B cell (primary cell): ENCODE data around the gene RDH5. TPM values are rescaled to one million over a fixed set of nuclear protein-coding genes. Genes with fewer than 3 reads are reported as not detected.

Experiments used
- ATAC-seq: fragments of 200-7000 bp; cut with Tn5 transposase; one replicate; pipeline ENCODE4 v1.10.0; 2021; ENCODE audit warnings: low read depth, mild to moderate bottlenecking, moderate number of reproducible peaks, moderate library complexity
- CTCF ChIA-PET: fragments of 350-600 bp; sonication (Branson Sonifier 250); formaldehyde crosslinking; loops from one replicate; lab custom pipeline; 2021; ENCODE audit warnings: antibody characterized with exemption, inconsistent platforms; lab: Charles Lee
- POLR2A ChIA-PET: fragments of 350-600 bp; sonication (Branson Sonifier 250); formaldehyde crosslinking; loops from one replicate; lab custom pipeline; 2021; ENCODE audit warnings: antibody characterized with exemption; lab: Charles Lee
- DNase-seq: peaks from one replicate; pipeline ENCODE4 v3.0.0; 2013
- H2AFZ ChIP-seq: 2 replicates; pipeline ENCODE4 v1.6.1; 2012; ENCODE audit warnings: mild to moderate bottlenecking, low read depth, low read length; ENCODE audit not compliant: insufficient read depth, poor library complexity, severe bottlenecking
- H3K27ac ChIP-seq, 2 donors: 1 replicate in 1 of 2; 2 replicates in 1 of 2; pipeline ENCODE4 v1.5.1; 2012 to 2013; ENCODE audit warnings: low read length in 2 of 2, mild to moderate bottlenecking in 2 of 2, moderate library complexity in 1 of 2
- H3K27me3 ChIP-seq, 4 experiments: fragments of 200-600 bp in 1 of 4; sonication (generic) in 1 of 4; replicated peaks in 1 of 4; 1 replicate in 2 of 4; 2 replicates in 2 of 4; pipeline versions ENCODE4 v1.6.1 to v1.7.0; 2013 to 2016; ENCODE audit warnings: low read length in 3 of 4, mild to moderate bottlenecking in 2 of 4, mixed read lengths in 1 of 4, moderate library complexity in 1 of 4; ENCODE audit not compliant: insufficient read depth in 4 of 4, control insufficient read depth in 3 of 4; ENCODE audit errors: control extremely low read depth in 1 of 4
- H3K36me3 ChIP-seq, 2 experiments: replicated peaks in 1 of 2; 1 replicate in 1 of 2; 2 replicates in 1 of 2; pipeline versions ENCODE4 v1.6.1 to v1.7.1; 2013; ENCODE audit warnings: low read length in 1 of 2; ENCODE audit not compliant: insufficient read depth in 2 of 2, control insufficient read depth in 1 of 2; ENCODE audit errors: control extremely low read depth in 1 of 2, extremely low read depth in 1 of 2
- H3K4me1 ChIP-seq, 2 donors: fragments of 200-600 bp in 1 of 2; sonication (generic) in 1 of 2; 1 replicate in 1 of 2; 2 replicates in 1 of 2; pipeline versions ENCODE4 v1.5.1 to v1.6.1; 2013 to 2017; ENCODE audit warnings: low read length in 2 of 2; ENCODE audit not compliant: control insufficient read depth in 2 of 2, insufficient read depth in 2 of 2
- H3K4me2 ChIP-seq: replicated peaks from 2 replicates; pipeline ENCODE3; 2012; ENCODE audit warnings: mild to moderate bottlenecking, low read depth, low read length; ENCODE audit not compliant: poor library complexity, severe bottlenecking
- H3K4me3 ChIP-seq, 5 experiments: fragments of 200-600 bp in 1 of 5; sonication (generic) in 1 of 5; 1 replicate in 3 of 5; 2 replicates in 2 of 5; pipeline versions ENCODE4 v1.5.1 to v1.7.0; 2011 to 2016; ENCODE audit warnings: low read length in 4 of 5, mild to moderate bottlenecking in 4 of 5, low read depth in 2 of 5, control low read depth in 1 of 5, moderate library complexity in 1 of 5; ENCODE audit not compliant: insufficient read depth in 1 of 5; ENCODE audit errors: control extremely low read depth in 1 of 5, extremely low read depth in 1 of 5
- H3K79me2 ChIP-seq: fragments of 200-600 bp; sonication (generic); one replicate; pipeline ENCODE4 v1.6.0; 2016; ENCODE audit warnings: low read length; ENCODE audit not compliant: control insufficient read depth, insufficient read depth
- H3K9ac ChIP-seq: fragments of 200-600 bp; sonication (generic); 2 replicates; pipeline ENCODE4 v1.6.1; 2017; ENCODE audit warnings: mild to moderate bottlenecking, low read length, moderate library complexity
- H3K9me3 ChIP-seq, 3 donors: one replicate each; pipeline versions ENCODE4 v1.6.1 to v1.7.1; 2013; ENCODE audit warnings: low read length in 2 of 3; ENCODE audit not compliant: control insufficient read depth in 2 of 3, insufficient read depth in 1 of 3; ENCODE audit errors: control extremely low read depth in 1 of 3
- H4K20me1 ChIP-seq: 2 replicates; pipeline ENCODE4 v1.6.0; 2012; ENCODE audit warnings: mild to moderate bottlenecking, low read length; ENCODE audit not compliant: insufficient read depth, control insufficient read depth, poor library complexity, severe bottlenecking
- H3K27ac Mint-ChIP-seq: one replicate; pipeline ENCODE4 v1.8.0; 2021; ENCODE audit warnings: mixed read lengths
- H3K27me3 Mint-ChIP-seq: one replicate; pipeline ENCODE4 v1.8.0; 2021; ENCODE audit warnings: mixed read lengths
- H3K4me1 Mint-ChIP-seq: one replicate; pipeline ENCODE4 v1.8.0; 2021; ENCODE audit warnings: mixed read lengths
- H3K4me3 Mint-ChIP-seq: one replicate; pipeline ENCODE4 v1.8.0; 2021; ENCODE audit warnings: mixed read lengths
- H3K9me3 Mint-ChIP-seq: one replicate; pipeline ENCODE4 v1.8.0; 2022; ENCODE audit warnings: mixed read lengths; ENCODE audit not compliant: insufficient read depth
- CTCF ChIP-seq: fragments of 200-600 bp; IDR thresholded peaks from one replicate; pipeline ENCODE4 v1.8.0; 2022; ENCODE audit warnings: antibody characterized with exemption, mild to moderate bottlenecking
- EZH2 ChIP-seq: IDR thresholded peaks from 2 replicates; pipeline ENCODE4 v1.6.1; 2012; ENCODE audit warnings: borderline replicate concordance, low read depth, mild to moderate bottlenecking, moderate library complexity, low read length; ENCODE audit not compliant: insufficient read depth, poor library complexity, severe bottlenecking
- WGBS: methylation state at CpG from one replicate; pipeline ENCODE4 v1.1.5; 2013; ENCODE audit warnings: missing lambda C conversion rate; ENCODE audit not compliant: insufficient coverage; 5-methylcytosine and 5-hydroxymethylcytosine counted together
- intact Hi-C: fragments of 100-400 bp; cut with micrococcal nuclease; formaldehyde crosslinking; loops from one replicate; pipeline ENCODE4 v1.10.0; 2022
- polyA plus RNA-seq: library from polyadenylated mRNA; depleted of rRNA; stranded (reverse); fragments of >200 nt; gene quantifications from 2 replicates; pipeline ENCODE4 v1.2.3, GENCODE V29; 2012
- total RNA-seq, 2 donors: library from RNA; stranded (reverse); fragments of 120-200 nt in 1 of 2; gene quantifications; 1 replicate in 1 of 2; 2 replicates in 1 of 2; pipeline versions ENCODE4 v1.2.3 to v1.2.4, GENCODE V29; 2013 to 2022

RDH5 gene
- total and polyA plus RNA-seq, 2 donors (not counting 1 experiment from before 2014, with no cell fraction given) = 32.6 to 37.8 TPM

GRCh38 chr12:55705782-55706402 lies 14.3 kb upstream of the RDH5 start:
- Histone ChIP-seq H3K4me2 (no peak overlapping the region), H3K79me2 (no peaks in the 10 kb centered on the region), H3K9ac (no peak overlapping the region), H4K20me1 (no peaks in the 10 kb centered on the region), H3K4me1 (peaks cover 19 to 21% of the 10 kb centered on the region in 2 donors), H3K27ac (no peak overlapping the region), H3K4me3 (no peak overlapping the region), H3K27me3 (peaks cover 0 to 20% (median 8%) of the 10 kb centered on the region in 4 experiments), H3K9me3 (no peaks in the 10 kb centered on the region), H2AFZ (no peak overlapping the region), H3K36me3 (no peaks in the 10 kb centered on the region)
- peak overlapping the region; percentile 14 for H3K4me3 Mint-ChIP-seq
- DNase-seq (peak; percentile 53), ATAC-seq (no peak)
- H3K27me3 Mint-ChIP-seq = peaks cover 18% of the 10 kb centered on the region
- TF ChIP-seq CTCF (peak; percentile 41), EZH2 (no peak)
- ChIA-PET POLR2A (interaction anchor here (0.6 to 1.0 kb wide), 2 partner anchors 10 to 17 kb away, joined by 3 to 4 read pairs; partner anchors contain the start of gene BLOC1S1), CTCF (interaction anchor here (0.9 to 2.8 kb wide), 11 partner anchors 8 to 60 kb away, joined by 3 to 15 read pairs (median 4); partner anchors contain the start of gene BLOC1S1)
- no peak overlapping the region for H3K27ac Mint-ChIP-seq
- WGBS = 20% methylated on average over 2 of the region's 5 CpGs
- peaks cover 28% of the 10 kb centered on the region for H3K4me1 Mint-ChIP-seq
- intact Hi-C loops = loop anchor here (5.0 kb wide), 1 partner anchor 34 kb away; no protein-coding TSS in a partner anchor
- H3K9me3 Mint-ChIP-seq = no peaks in the 10 kb centered on the region
